ENCODE results near the gene NUDCD3. TPM values are rescaled to one million over a fixed set of nuclear protein-coding genes. Genes with fewer than 3 reads are reported as not detected.
A peak's percentile ranks its signal among the peaks of the same experiment; 100 is the strongest.

Gene NUDCD3
- total RNA-seq, 1 experiment from 2014 or later: 94.6 TPM

- H3K9me2 ChIP-seq (ENCODE audit: insufficient read depth): no peaks in the 10 kb centered on the region
- no peak overlapping the region for H3K27ac ChIP-seq (ENCODE audit: low read depth, low read length)
- H3K27me3 ChIP-seq (ENCODE audit: insufficient read depth, low read length): no peaks in the 10 kb centered on the region
- TF ChIP-seq EZH2phosphoT487 (IDR thresholded peaks at IDR 0.05; ENCODE audit: borderline replicate concordance) (no peak), ZNF274 (IDR thresholded peaks at IDR 0.05; ENCODE audit: low read depth, low read length) (no peak), JUND (IDR thresholded peaks at IDR 0.05) (no peak), ELF1 (IDR thresholded peaks at IDR 0.05; ENCODE audit: borderline replicate concordance, low read depth) (no peak)
- RAD21 ChIA-PET (ENCODE audit: low non-redundant PET in 1 of 2, low total read pairs in 2 of 2, uncharacterized antibody in 2 of 2, unreplicated experiment in 2 of 2): no interaction called here
- H3K4me2 ChIP-seq (ENCODE audit: low read length): no peak overlapping the region
- no peaks in the 10 kb centered on the region for H3K36me3 ChIP-seq (ENCODE audit: control insufficient read depth in 1 of 2, insufficient read depth in 2 of 2, low read length in 2 of 2)
- H3K4me1 ChIP-seq (ENCODE audit: control insufficient read depth in 1 of 2, insufficient read depth in 2 of 2, low read length in 2 of 2): peaks cover 0 to 12% of the 10 kb centered on the region in 2 experiments; a peak in 2 of 4 replicates
- CTCF ChIA-PET: no interaction called here
- no peak for DNase-seq (ENCODE audit: low read depth, low spot score)
- BruUV-seq (replicated peaks): no TSS peak
- no peak overlapping the region for H3K4me3 ChIP-seq (replicated peaks in 1 of 2; ENCODE audit: low read depth in 1 of 2, low read length in 2 of 2)
- no peak overlapping the region for H3K9ac ChIP-seq (ENCODE audit: low read length)
- no peak for ATAC-seq
- no peaks in the 10 kb centered on the region for H3K79me2 ChIP-seq (ENCODE audit: insufficient read depth, low read length)
- no peak overlapping the region for H2AFZ ChIP-seq (ENCODE audit: low read depth, low read length, poor library complexity, severe bottlenecking)
- POLR2A ChIA-PET: no interaction called here
- H3K9me3 ChIP-seq (ENCODE audit: control insufficient read depth in 1 of 2, insufficient read depth in 1 of 2, low read depth in 1 of 2, low read length in 2 of 2): no peaks in the 10 kb centered on the region
- intact Hi-C loops (cut with micrococcal nuclease): no loop called here
- no peaks in the 10 kb centered on the region for H4K20me1 ChIP-seq (ENCODE audit: insufficient read depth)
Measured at GRCh38 chr7:44533301-44534055, 43.0 kb upstream of the NUDCD3 start.

GRCh38 chr7:44531421-44532380 lies 41.2 kb upstream of the NUDCD3 start:
- no TSS peak for BruUV-seq (replicated peaks)
- Histone ChIP-seq H3K27ac (ENCODE audit: low read depth, low read length) (no peak overlapping the region), H3K27me3 (ENCODE audit: insufficient read depth, low read length) (no peaks in the 10 kb centered on the region), H3K9me3 (ENCODE audit: control insufficient read depth in 1 of 2, insufficient read depth in 1 of 2, low read depth in 1 of 2, low read length in 2 of 2) (no peaks in the 10 kb centered on the region), H3K4me3 (replicated peaks in 1 of 2; ENCODE audit: low read depth in 1 of 2, low read length in 2 of 2) (no peak overlapping the region), H3K79me2 (ENCODE audit: insufficient read depth, low read length) (no peaks in the 10 kb centered on the region), H3K9me2 (ENCODE audit: insufficient read depth) (no peaks in the 10 kb centered on the region), H4K20me1 (ENCODE audit: insufficient read depth) (no peaks in the 10 kb centered on the region), H2AFZ (ENCODE audit: low read depth, low read length, poor library complexity, severe bottlenecking) (no peak overlapping the region), H3K4me2 (ENCODE audit: low read length) (peak overlapping the region; percentile 45), H3K36me3 (ENCODE audit: control insufficient read depth in 1 of 2, insufficient read depth in 2 of 2, low read length in 2 of 2) (no peaks in the 10 kb centered on the region), H3K4me1 (ENCODE audit: control insufficient read depth in 1 of 2, insufficient read depth in 2 of 2, low read length in 2 of 2) (peaks cover 0 to 12% of the 10 kb centered on the region in 2 experiments; a peak in 2 of 4 replicates), H3K9ac (ENCODE audit: low read length) (no peak overlapping the region)
- intact Hi-C loops (cut with micrococcal nuclease): no loop called here
- POLR2A ChIA-PET: no interaction called here
- no peak for DNase-seq (ENCODE audit: low read depth, low spot score)
- no peak for ATAC-seq
- RAD21 ChIA-PET (ENCODE audit: low non-redundant PET in 1 of 2, low total read pairs in 2 of 2, uncharacterized antibody in 2 of 2, unreplicated experiment in 2 of 2): no interaction called here
- CTCF ChIA-PET: no interaction called here
- no peak for TF ChIP-seq CBX3 (IDR thresholded peaks at IDR 0.05; ENCODE audit: low read depth)
- no peak for TF ChIP-seq REST (IDR thresholded peaks at IDR 0.05; ENCODE audit: low read depth)
- TF ChIP-seq EZH2 (IDR thresholded peaks at IDR 0.05): no peak
- TF ChIP-seq TCF7L2 (IDR thresholded peaks at IDR 0.05; ENCODE audit: borderline replicate concordance, extremely low read depth, insufficient read depth, insufficient read length): no peak
- no peak for TF ChIP-seq ELF1 (IDR thresholded peaks at IDR 0.05; ENCODE audit: borderline replicate concordance, low read depth)
- no peak for TF ChIP-seq YY1 (IDR thresholded peaks at IDR 0.05; ENCODE audit: extremely low read depth, insufficient replicate concordance, low read depth, low read length)
- TF ChIP-seq MAX (IDR thresholded peaks at IDR 0.05): no peak
- no peak for TF ChIP-seq SP1 (IDR thresholded peaks at IDR 0.05; ENCODE audit: low read depth)
- TF ChIP-seq POLR2AphosphoS5 (IDR thresholded peaks at IDR 0.05; ENCODE audit: low read depth, low read length): no peak
- no peak for TF ChIP-seq SIN3A (IDR thresholded peaks at IDR 0.05; ENCODE audit: low read depth)
- TF ChIP-seq CEBPB (IDR thresholded peaks at IDR 0.05; ENCODE audit: low read depth): no peak
- no peak for TF ChIP-seq EGR1 (IDR thresholded peaks at IDR 0.05; ENCODE audit: low read depth)
- no peak for TF ChIP-seq RAD21 (IDR thresholded peaks at IDR 0.05; ENCODE audit: low read depth)
